Endodermal cell (in vitro differentiated cells): ENCODE results near the gene SCN1A. TPM values are rescaled to one million over a fixed set of nuclear protein-coding genes. Genes with fewer than 3 reads are reported as not detected.

Experiments
- DNase-seq: peaks from one replicate; pipeline ENCODE4 v3.0.0-alpha.2; 2017
- H3K27ac ChIP-seq: 2 replicates; pipeline ENCODE4 v1.5.1; 2013; ENCODE audit warnings: mild to moderate bottlenecking, low read depth, low read length, moderate library complexity
- H3K27me3 ChIP-seq: 2 replicates; pipeline ENCODE4 v1.6.1; 2013; ENCODE audit warnings: mild to moderate bottlenecking, low read length, moderate library complexity; ENCODE audit not compliant: insufficient read depth, control insufficient read depth, poor library complexity, severe bottlenecking
- H3K36me3 ChIP-seq: 2 replicates; pipeline ENCODE4 v1.7.0; 2013; ENCODE audit warnings: mild to moderate bottlenecking, low read length, moderate library complexity; ENCODE audit not compliant: control insufficient read depth, insufficient read depth
- H3K4me1 ChIP-seq: one replicate; pipeline ENCODE4 v1.7.0; 2013; ENCODE audit warnings: low read length; ENCODE audit not compliant: control insufficient read depth, insufficient read depth
- H3K4me3 ChIP-seq: 2 replicates; pipeline ENCODE4 v1.5.1; 2013; ENCODE audit warnings: mild to moderate bottlenecking, low read length, moderate library complexity
- H3K9ac ChIP-seq: 2 replicates; pipeline ENCODE4 v1.6.1; 2013; ENCODE audit warnings: mild to moderate bottlenecking, low read length, moderate library complexity; ENCODE audit not compliant: poor library complexity, severe bottlenecking; ENCODE audit errors: extremely low read depth
- H3K9me3 ChIP-seq: 2 replicates; pipeline ENCODE4 v1.6.1; 2013; ENCODE audit warnings: mild to moderate bottlenecking, low read length, moderate library complexity; ENCODE audit not compliant: control insufficient read depth
- H3K27ac Mint-ChIP-seq: 2 replicates; pipeline ENCODE4 v1.8.0; 2020; ENCODE audit warnings: mixed read lengths
- H3K27me3 Mint-ChIP-seq: 2 replicates; pipeline ENCODE4 v1.8.0; 2021; ENCODE audit warnings: mild to moderate bottlenecking, mixed read lengths; ENCODE audit not compliant: insufficient read depth
- H3K36me3 Mint-ChIP-seq: 2 replicates; pipeline ENCODE4 v1.8.0; 2020; ENCODE audit warnings: low read depth, mixed read lengths
- H3K4me1 Mint-ChIP-seq: 2 replicates; pipeline ENCODE4 v1.8.0; 2020; ENCODE audit warnings: mixed read lengths
- H3K4me3 Mint-ChIP-seq: 2 replicates; pipeline ENCODE4 v1.8.0; 2020; ENCODE audit warnings: mild to moderate bottlenecking, moderate library complexity, mixed read lengths
- H3K9me3 Mint-ChIP-seq: 2 replicates; pipeline ENCODE4 v1.8.0; 2020; ENCODE audit warnings: mild to moderate bottlenecking, mixed read lengths
- CTCF ChIP-seq: fragments of 200-600 bp; sonication (generic); conservative IDR thresholded peaks from 2 replicates; pipeline ENCODE4 v1.5.0; 2021; ENCODE audit warnings: antibody characterized with exemption, mild to moderate bottlenecking
- WGBS, 2 experiments: methylation state at CpG; one replicate each; pipeline versions ENCODE4 v1.1.5 to v1.1.7; 2013; ENCODE audit warnings: missing lambda C conversion rate in 2 of 2, mixed read lengths in 1 of 2; ENCODE audit not compliant: insufficient coverage in 1 of 2, insufficient read length in 1 of 2; 5-methylcytosine and 5-hydroxymethylcytosine counted together
- total RNA-seq, 2 donors: library from RNA; stranded (reverse); fragmentation: NEBNext Ultra II Directional in 1 of 2; extraction: Animal tissue kit (Norgen Biotek cat#: 25700) in 1 of 2; gene quantifications; 2 replicates in 1 of 2; 3 replicates in 1 of 2; pipeline ENCODE4 v1.2.1, GENCODE V29; 2021

The SCN1A gene
- total RNA-seq, 2 donors from 2014 or later = not detected

GRCh38 chr2:166158546-166158945, 30.7 kb upstream of the SCN1A start:
- no peaks in the 10 kb centered on the region for H3K36me3 Mint-ChIP-seq
- Histone ChIP-seq H3K4me3 (no peak overlapping the region), H3K36me3 (no peaks in the 10 kb centered on the region), H3K4me1 (no peaks in the 10 kb centered on the region), H3K27me3 (no peaks in the 10 kb centered on the region), H3K9ac (no peak overlapping the region), H3K9me3 (no peaks in the 10 kb centered on the region), H3K27ac (no peak overlapping the region)
- no peak overlapping the region for H3K4me3 Mint-ChIP-seq
- 99 to 100% methylated on average over 1 to 2 of the region's 2 CpGs for WGBS, 2 experiments
- H3K9me3 Mint-ChIP-seq = no peaks in the 10 kb centered on the region
- no peaks in the 10 kb centered on the region for H3K4me1 Mint-ChIP-seq
- H3K27me3 Mint-ChIP-seq = no peaks in the 10 kb centered on the region
- no peak for DNase-seq
- H3K27ac Mint-ChIP-seq = no peak overlapping the region
- no peak for TF ChIP-seq CTCF

- Histone ChIP-seq H3K4me1 (no peaks in the 10 kb centered on the region), H3K36me3 (no peaks in the 10 kb centered on the region), H3K4me3 (no peak overlapping the region), H3K9me3 (no peaks in the 10 kb centered on the region), H3K27me3 (no peaks in the 10 kb centered on the region), H3K9ac (no peak overlapping the region), H3K27ac (no peak overlapping the region)
- no peaks in the 10 kb centered on the region for H3K27me3 Mint-ChIP-seq
- no peaks in the 10 kb centered on the region for H3K36me3 Mint-ChIP-seq
- WGBS, 2 experiments = 88 to 100% methylated on average over 1 of the region's 2 CpGs
- no peak overlapping the region for H3K27ac Mint-ChIP-seq
- H3K4me3 Mint-ChIP-seq = no peak overlapping the region
- H3K9me3 Mint-ChIP-seq = no peaks in the 10 kb centered on the region
- no peak for TF ChIP-seq CTCF
- no peaks in the 10 kb centered on the region for H3K4me1 Mint-ChIP-seq
- no peak for DNase-seq
These were observed 29.8 kb upstream of the SCN1A start for GRCh38 chr2:166157578-166157977.

GRCh38 chr2:166156985-166157490, 29.2 kb upstream of the SCN1A start:
- Histone ChIP-seq H3K9ac (no peak overlapping the region), H3K4me1 (no peaks in the 10 kb centered on the region), H3K4me3 (no peak overlapping the region), H3K27ac (no peak overlapping the region), H3K36me3 (no peaks in the 10 kb centered on the region), H3K9me3 (no peaks in the 10 kb centered on the region), H3K27me3 (no peaks in the 10 kb centered on the region)
- Mint-ChIP-seq H3K4me1 (no peaks in the 10 kb centered on the region), H3K27ac (no peak overlapping the region), H3K4me3 (no peak overlapping the region), H3K36me3 (no peaks in the 10 kb centered on the region), H3K9me3 (no peaks in the 10 kb centered on the region), H3K27me3 (no peaks in the 10 kb centered on the region)
- 85 to 100% methylated on average over 1 to 3 of the region's 3 CpGs for WGBS, 2 experiments
- TF ChIP-seq CTCF = no peak
- no peak for DNase-seq
